ENCODE measurements around the gene NUPR1.

- TF ChIP-seq CTCF (IDR thresholded peaks at IDR 0.05; ENCODE audit: insufficient read depth, low read length) (no peak), POLR2AphosphoS5 (IDR thresholded peaks at IDR 0.05; ENCODE audit: low read depth) (no peak), GABPA (IDR thresholded peaks at IDR 0.05; ENCODE audit: low read depth) (no peak)
These were observed 30.2 kb upstream of the NUPR1 start for GRCh38 chr16:28569021-28569420.

All from HL-60 (cell line).